Cardiac fibroblast (primary cell): ENCODE results near the gene PPM1F.
"Not testable (repeated sequence)": the region's sequence is repeated elsewhere in the genome, so short reads cannot be mapped to it uniquely, and the experiment has no call there.

Experiments used
- DNase-seq, 2 donors: peaks; one replicate each; pipeline versions ENCODE4 v3.0.0 to v3.0.0-alpha.2; 2010; ENCODE audit warnings: low read depth in 2 of 2
- H3K4me3 ChIP-seq, 2 donors: replicated peaks in 1 of 2; 1 replicate in 1 of 2; 2 replicates in 1 of 2; pipeline ENCODE4 v1.5.1; 2011; ENCODE audit warnings: low read depth in 2 of 2, low read length in 2 of 2, mild to moderate bottlenecking in 2 of 2, moderate library complexity in 1 of 2
- TF ChIP-seq, protein P1 (sequence below): IDR thresholded peaks from one replicate; pipeline ENCODE4 v1.5.1; 2011; ENCODE audit warnings: low read depth, mild to moderate bottlenecking, low read length, inconsistent platforms

The PPM1F gene

DNA sequence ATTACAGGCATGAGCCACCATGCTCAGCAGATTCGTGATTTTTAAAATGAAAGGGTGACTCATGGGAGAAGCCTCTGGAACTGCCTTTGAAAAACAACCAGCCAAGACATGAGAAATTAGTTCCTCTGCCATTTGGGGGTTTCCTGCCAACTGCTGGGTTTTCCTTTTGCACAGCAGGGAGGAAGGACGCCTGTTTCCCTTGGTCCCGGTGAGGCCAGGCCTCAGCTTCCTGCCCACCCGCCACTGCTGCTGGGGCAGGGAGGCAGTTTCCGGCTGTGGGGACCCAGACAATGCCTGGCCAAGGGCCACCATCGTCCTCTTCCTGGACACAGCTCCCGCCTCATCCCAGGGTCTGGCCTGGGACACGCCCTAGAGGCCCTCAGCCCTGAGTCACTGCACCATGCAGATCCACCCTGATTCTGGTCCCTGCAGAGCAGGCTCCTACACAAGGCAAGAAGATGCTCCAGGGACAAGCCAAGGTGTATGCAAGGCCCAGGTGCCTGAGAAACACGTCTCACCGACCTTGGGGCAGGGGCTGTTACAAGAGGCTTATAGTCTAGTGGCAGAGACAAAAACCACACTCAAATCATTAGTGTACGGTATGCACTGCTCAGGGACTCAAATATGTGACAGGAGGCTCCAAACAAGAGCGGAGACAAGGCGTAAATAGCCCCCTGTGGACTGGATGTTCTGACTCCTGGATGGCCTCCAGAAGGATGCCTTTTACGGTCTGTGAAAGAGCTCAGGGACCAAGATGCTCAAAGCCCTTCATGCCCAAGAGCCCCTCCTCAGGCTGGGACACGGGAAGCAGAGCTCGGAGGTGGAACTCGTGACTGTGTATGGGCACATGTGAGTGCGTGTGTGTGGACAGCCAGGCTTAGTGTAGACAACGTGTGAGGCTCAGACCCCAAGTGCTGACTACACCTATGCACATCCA, 10.0 kb downstream of the PPM1F start:
- peak; percentile 86 to 93 for DNase-seq
- peak overlapping the region in 1 of 2 donors; percentile 14 for H3K4me3 ChIP-seq
- TF ChIP-seq, protein P1, sequence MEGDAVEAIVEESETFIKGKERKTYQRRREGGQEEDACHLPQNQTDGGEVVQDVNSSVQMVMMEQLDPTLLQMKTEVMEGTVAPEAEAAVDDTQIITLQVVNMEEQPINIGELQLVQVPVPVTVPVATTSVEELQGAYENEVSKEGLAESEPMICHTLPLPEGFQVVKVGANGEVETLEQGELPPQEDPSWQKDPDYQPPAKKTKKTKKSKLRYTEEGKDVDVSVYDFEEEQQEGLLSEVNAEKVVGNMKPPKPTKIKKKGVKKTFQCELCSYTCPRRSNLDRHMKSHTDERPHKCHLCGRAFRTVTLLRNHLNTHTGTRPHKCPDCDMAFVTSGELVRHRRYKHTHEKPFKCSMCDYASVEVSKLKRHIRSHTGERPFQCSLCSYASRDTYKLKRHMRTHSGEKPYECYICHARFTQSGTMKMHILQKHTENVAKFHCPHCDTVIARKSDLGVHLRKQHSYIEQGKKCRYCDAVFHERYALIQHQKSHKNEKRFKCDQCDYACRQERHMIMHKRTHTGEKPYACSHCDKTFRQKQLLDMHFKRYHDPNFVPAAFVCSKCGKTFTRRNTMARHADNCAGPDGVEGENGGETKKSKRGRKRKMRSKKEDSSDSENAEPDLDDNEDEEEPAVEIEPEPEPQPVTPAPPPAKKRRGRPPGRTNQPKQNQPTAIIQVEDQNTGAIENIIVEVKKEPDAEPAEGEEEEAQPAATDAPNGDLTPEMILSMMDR = no peak

DNA sequence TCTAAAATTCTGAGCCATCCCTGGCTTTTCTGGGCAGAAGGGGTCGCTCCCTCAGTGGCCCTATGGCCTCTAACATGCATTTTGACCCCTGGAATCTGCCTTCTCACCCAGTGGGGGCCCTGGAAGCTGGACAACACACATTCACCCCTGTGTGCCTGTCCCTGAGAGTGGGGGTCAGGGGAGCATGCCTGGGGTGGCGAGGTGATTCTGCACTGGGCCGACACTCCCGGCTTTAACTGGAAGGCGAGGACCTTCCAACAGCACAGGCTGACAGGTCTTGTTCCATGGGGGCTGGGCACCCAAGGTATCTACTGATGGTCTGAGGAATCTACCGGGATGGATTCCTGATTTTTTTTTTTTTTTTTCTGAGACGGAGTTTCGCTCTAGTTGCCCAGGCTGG, 10.7 kb downstream of the PPM1F start:
- H3K4me3 ChIP-seq = no peak overlapping the region
- TF ChIP-seq, protein P1 = no peak
- DNase-seq = no peak

DNA sequence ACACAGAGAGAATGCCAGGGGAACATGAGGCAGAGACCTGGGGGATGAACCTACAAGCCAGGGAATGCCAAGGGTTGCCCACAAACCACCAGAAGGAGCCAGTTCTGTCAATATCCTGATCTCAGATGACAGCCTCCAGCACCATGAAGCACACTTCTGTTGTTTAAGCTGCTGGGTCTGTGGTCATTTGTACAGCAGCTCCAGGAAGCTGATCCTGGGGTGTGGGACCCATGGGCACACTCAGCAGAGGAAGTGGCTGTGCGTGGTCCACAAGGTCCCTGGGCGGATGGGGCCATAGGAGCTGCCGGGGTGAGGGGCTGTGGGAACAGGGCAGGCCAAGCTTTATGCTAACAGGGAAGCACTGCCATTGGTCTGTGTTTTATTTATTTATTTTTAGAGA, 12.1 kb downstream of the PPM1F start:
- no peak overlapping the region for H3K4me3 ChIP-seq
- DNase-seq = no peak
- TF ChIP-seq, protein P1 = no peak

DNA sequence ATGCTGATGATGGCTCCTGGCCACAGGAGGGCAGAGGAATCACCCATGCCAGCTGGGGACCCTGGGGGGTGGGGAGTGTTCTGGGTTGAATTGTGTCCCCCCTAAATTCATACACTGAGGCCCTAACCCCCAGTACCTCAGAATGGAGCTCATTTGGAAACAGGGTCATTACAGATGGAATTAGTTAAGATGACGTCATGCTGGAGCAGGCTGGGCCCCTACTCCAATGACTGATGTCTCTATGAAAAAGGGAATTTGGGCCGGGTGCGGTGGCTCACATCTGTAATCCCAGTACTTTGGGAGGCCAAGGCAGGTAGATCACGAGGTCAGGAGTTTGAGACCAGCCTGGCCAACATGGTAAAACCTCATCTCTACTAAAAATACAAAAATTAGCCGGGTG, 12.7 kb downstream of the PPM1F start:
- not testable (repeated sequence) for H3K4me3 ChIP-seq, DNase-seq

DNA sequence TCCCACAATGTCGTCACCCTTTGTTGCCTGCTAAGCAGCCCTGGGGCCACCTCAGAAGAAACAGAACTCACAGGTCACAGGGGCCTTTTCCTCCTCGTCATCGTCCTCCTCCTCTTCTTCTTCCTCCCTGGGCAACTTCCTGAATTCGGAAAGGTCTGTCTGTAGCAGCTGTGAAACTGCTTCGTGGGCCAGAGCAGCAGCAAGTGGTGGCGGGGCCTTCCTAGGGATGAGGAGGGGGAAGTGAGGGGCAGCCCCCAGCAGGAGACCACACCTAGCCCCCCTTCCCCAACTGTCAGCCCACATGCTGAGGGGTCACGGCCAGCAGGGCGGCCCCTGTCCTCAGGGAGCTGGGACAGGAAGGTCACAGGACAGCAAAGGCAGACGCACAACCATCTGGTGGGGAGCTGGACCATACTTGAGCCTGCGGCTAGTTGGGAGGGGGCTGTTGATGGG, 13.2 kb downstream of the PPM1F start:
- TF ChIP-seq, protein P1 = no peak
- H3K4me3 ChIP-seq = no peak overlapping the region
- DNase-seq = no peak

DNA sequence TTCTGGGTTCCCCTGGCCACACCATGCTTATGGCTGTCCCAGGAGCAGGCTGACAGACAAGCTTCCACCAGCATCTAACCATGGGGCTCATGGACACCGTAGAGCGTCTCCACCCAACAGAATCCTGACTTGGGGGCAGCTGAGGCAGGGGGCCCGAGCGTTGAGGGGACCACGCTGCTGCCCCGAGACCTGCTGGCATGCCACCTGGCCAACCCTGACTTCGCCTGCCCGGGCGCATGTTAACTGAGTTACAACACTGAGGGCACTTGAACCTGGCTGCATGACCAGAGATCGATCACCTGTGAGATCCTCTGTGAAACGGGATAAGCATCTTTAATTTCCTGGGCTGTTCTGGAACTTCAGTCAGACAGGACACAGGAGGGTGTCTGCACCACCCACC, 13.7 kb downstream of the PPM1F start:
- no peak overlapping the region for H3K4me3 ChIP-seq
- DNase-seq = no peak
- TF ChIP-seq, protein P1 = no peak

DNA sequence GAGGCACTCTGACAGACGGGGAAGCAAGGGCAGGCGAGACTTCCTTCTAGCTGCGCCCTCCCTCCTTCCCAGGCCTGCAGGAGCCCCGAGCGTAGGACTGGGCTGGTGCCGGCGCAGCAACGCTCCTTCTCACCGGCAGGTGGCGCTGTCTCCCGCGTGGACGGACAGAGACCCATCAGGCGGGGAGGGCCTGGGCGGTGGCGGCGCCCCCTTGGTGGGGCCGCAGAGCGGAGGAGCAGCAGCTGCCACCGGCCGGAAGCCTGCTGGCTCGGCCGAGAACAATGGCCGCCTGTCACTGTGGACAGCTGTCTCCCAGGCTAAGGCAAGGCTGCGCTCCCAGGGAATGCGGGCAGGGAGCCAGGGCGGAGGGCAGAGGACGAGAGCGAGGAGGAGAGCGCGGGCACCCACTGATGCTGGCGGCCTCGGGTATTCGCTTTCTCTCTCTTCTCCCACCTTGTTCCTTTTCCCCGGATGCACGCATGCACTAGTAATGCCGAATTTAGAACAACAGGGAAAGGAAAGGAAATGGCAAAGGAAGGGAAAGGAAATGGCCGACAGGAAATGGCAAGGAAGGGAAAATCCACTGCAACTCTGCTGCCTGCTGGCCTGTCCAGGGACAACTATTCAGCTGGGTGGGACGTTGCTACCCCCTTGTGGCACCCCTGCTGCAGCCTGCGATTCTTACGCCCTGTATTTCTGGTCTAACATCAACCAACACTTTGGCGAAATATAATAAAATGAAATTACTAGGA, 14.4 kb downstream of the PPM1F start:
- peak; percentile 95 to 97 for DNase-seq
- H3K4me3 ChIP-seq = peak overlapping the region; percentile 49 to 59
- TF ChIP-seq, protein P1 = peak; percentile 97
